Fibroblast of mammary gland (primary cell): ENCODE measurements around the gene CCR6.

Source experiments
- DNase-seq: peaks from one replicate; pipeline ENCODE4 v3.0.0-alpha.2; 2010; ENCODE audit warnings: low read depth
- H3K4me3 ChIP-seq: 2 replicates; pipeline ENCODE4 v1.5.1; 2011; ENCODE audit warnings: low read depth, mild to moderate bottlenecking, low read length, moderate library complexity; ENCODE audit not compliant: control insufficient read depth
- CTCF ChIP-seq: conservative IDR thresholded peaks from 2 replicates; pipeline ENCODE4 v1.5.1; 2011; ENCODE audit warnings: low read depth, low read length, inconsistent platforms; ENCODE audit not compliant: control insufficient read depth, insufficient read depth

Gene CCR6

GRCh38 chr6:167119670-167120582 lies 3.0 kb upstream of the CCR6 start:
- TF ChIP-seq CTCF, result no peak
- DNase-seq, result no peak
- H3K4me3 ChIP-seq, result no peak overlapping the region

DNA sequence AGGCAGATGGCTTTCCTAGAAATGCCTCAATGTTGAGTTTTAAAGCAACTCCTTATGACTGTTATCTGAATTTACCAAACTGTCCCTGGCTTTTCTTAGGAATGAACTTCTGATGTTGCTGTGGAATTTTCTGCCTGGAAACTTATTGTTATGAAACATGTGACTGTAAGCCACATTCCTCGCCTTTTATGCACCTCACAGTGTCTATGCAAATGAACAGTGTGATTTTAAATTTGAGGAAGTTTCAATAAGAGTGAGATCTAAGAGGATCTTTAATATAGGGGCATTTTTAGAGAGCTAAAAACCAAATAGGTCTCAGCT lies 2.4 kb upstream of the CCR6 start:
- no peak for TF ChIP-seq CTCF
- H3K4me3 ChIP-seq, result no peak overlapping the region
- DNase-seq, result no peak

- TF ChIP-seq CTCF, result no peak
- H3K4me3 ChIP-seq, result no peak overlapping the region
Measured at GRCh38 chr6:167121335-167121841, 1.5 kb upstream of the CCR6 start.

DNA sequence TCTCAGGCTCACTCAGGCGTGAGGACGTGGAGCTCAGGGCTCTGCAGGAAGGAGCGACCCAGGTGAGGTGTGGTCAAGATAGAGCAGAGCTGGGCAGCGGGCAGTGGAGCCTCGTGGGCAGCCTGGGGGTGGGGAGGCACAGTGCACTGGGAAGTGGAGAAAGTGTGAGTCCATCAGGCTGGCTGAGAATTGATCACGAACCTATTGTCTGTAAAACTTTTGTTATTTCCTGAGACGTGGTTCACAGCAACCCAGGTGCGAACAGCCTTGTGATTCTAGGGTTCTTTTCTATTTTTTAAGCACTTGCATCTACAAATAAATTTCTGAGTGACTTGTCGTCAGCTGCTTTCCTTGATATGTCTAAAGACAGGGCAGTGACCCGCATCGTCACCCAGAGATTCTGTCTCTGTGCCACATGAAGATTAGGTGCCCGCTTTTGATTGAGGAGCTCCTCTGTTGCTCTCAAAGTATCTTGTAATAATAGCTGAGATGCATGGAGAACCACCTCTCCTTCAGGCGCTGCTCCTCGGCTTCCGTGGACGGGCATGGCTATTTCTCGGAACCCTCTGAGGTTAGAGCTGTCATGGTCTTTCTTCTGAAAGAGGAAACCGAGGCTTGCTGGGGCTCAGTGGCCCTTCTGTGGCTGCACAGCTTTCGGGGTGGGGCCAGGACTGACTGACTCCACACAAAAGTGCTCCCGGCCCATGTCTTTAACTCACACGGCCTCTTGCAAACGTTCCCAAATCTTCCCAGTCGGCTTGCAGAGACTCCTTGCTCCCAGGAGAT lies 662 bp upstream of the CCR6 start:
- TF ChIP-seq CTCF, result no peak
- H3K4me3 ChIP-seq, result no peak overlapping the region
- DNase-seq, result no peak

More at GRCh38 chr6:167121335-167121841, 1.5 kb upstream of the CCR6 start:
- no peak for DNase-seq

DNA sequence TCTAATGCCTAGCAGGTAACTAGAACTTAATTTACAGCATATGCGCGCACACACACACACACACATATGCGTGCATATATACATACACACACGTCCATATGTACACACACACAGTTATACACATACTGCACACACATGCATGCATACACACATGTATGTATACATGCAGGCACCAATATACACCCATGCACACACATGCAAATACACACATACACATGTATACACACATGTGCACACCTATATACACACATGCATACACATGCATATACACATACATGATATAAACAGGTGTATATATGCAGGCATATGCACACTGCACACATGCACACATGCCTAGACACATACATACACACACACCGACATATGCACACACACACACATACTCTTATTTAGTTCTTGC lies 1.9 kb downstream of the CCR6 start:
- no peak for TF ChIP-seq CTCF
- H3K4me3 ChIP-seq, result no peak overlapping the region

DNA sequence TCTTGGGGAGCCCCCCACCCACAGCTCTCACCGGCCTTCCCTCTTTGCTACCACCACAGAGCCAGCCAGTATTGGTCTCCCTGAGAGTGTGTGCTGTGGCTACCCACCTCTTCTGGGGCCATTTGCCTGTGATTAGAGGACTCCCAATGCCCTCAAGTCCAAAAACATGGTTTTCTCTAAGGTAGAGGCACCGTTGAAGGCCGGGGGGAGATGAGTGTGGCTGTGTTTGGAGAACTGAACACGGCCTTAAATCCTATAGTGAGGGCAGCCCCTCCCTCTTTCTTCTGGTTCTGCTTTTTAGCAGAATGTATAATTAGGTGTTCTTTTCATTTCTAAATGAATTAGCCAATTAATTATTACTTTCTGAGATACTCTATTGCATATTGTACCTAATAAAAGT lies 2.5 kb downstream of the CCR6 start:
- no peak overlapping the region for H3K4me3 ChIP-seq
- DNase-seq, result no peak
- no peak for TF ChIP-seq CTCF

More for the DNA sequence above, 1.9 kb downstream of the CCR6 start:
- DNase-seq, result no peak
